Measurements from ENCODE around the gene HRAS. TPM values are rescaled to one million over a fixed set of nuclear protein-coding genes. Genes with fewer than 3 reads are reported as not detected.

Gene HRAS
- total RNA-seq, 1 experiment from 2014 or later, result 104 TPM

DNA sequence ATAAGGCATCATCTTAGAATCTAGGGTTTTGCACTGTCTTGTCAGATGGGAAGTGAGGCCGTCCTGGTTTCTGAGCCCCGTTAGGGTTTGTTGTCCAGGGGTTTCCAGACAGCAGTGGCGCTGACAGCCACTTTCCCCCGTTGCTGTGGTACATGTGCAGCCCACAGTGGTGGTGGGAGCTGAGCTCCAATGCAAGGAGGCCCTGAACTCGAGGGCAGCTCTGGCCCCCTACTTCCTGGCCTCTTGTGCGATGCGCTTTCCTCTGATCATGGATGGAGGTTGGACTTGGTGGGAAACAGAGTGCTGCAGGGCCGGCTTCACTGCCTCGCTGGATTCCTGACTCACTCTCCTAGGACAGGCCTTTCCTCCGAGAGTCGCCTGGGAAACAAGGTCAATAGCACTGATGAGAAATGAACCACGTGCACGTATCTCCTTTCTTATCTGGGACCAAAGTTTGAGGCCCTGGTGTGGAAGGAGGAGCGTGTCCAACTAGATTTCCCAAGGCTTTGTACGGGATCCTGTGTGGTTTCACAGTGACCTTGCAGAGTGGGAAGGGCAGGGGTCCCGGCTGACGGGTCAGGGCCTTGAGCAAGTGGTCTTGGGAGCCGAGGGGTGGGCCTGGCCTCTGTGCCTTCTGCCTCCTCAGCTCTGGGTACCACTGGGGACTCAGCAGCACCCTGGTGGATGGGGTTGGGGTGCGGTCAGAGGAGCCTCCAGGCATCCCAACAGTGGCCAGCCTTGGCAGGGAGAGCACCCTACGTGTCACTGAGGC lies 44.6 kb upstream of the HRAS start:
- no peak overlapping the region for H2AFZ ChIP-seq (ENCODE audit: low read depth, low read length, poor library complexity, severe bottlenecking)
- TF ChIP-seq SIN3A (IDR thresholded peaks at IDR 0.05; ENCODE audit: low read depth) (no peak), ZNF274 (IDR thresholded peaks at IDR 0.05; ENCODE audit: low read depth, low read length) (no peak), CBX3 (IDR thresholded peaks at IDR 0.05; ENCODE audit: low read depth) (no peak), YY1 (IDR thresholded peaks at IDR 0.05; ENCODE audit: extremely low read depth, insufficient replicate concordance, low read depth, low read length) (no peak), EZH2phosphoT487 (IDR thresholded peaks at IDR 0.05; ENCODE audit: borderline replicate concordance) (no peak)
- H3K4me3 ChIP-seq (replicated peaks in 1 of 2; ENCODE audit: low read depth in 1 of 2, low read length in 2 of 2), result no peak overlapping the region
- H3K79me2 ChIP-seq (ENCODE audit: insufficient read depth, low read length), result peaks cover 81% of the 10 kb centered on the region
- no peaks in the 10 kb centered on the region for H3K9me2 ChIP-seq (ENCODE audit: insufficient read depth)
- BruUV-seq (replicated peaks), result TSS peak; percentile 1
- ChIA-PET CTCF (no interaction called here), RAD21 (ENCODE audit: low non-redundant PET in 1 of 2, low total read pairs in 2 of 2, uncharacterized antibody in 2 of 2, unreplicated experiment in 2 of 2) (no interaction called here), POLR2A (no interaction called here)
- no peak for DNase-seq (ENCODE audit: low read depth, low spot score)
- H3K9me3 ChIP-seq (ENCODE audit: control insufficient read depth in 1 of 2, insufficient read depth in 1 of 2, low read depth in 1 of 2, low read length in 2 of 2), result no peaks in the 10 kb centered on the region
- no peak overlapping the region for H3K4me2 ChIP-seq (ENCODE audit: low read length)
- peaks cover 19 to 29% of the 10 kb centered on the region in 2 experiments; a peak in 3 of 4 replicates for H3K36me3 ChIP-seq (ENCODE audit: control insufficient read depth in 1 of 2, insufficient read depth in 2 of 2, low read length in 2 of 2)
- no peaks in the 10 kb centered on the region; the same call in 1 of the 2 replicates for H4K20me1 ChIP-seq (ENCODE audit: insufficient read depth)
- peaks cover 12 to 23% of the 10 kb centered on the region in 2 experiments for H3K4me1 ChIP-seq (ENCODE audit: control insufficient read depth in 1 of 2, insufficient read depth in 2 of 2, low read length in 2 of 2)
- intact Hi-C loops (cut with micrococcal nuclease), result no loop called here
- no peaks in the 10 kb centered on the region for H3K27me3 ChIP-seq (ENCODE audit: insufficient read depth, low read length)
- no peak for ATAC-seq
- no peak overlapping the region for H3K27ac ChIP-seq (ENCODE audit: low read depth, low read length)
- H3K9ac ChIP-seq (ENCODE audit: low read length), result no peak overlapping the region

DNA sequence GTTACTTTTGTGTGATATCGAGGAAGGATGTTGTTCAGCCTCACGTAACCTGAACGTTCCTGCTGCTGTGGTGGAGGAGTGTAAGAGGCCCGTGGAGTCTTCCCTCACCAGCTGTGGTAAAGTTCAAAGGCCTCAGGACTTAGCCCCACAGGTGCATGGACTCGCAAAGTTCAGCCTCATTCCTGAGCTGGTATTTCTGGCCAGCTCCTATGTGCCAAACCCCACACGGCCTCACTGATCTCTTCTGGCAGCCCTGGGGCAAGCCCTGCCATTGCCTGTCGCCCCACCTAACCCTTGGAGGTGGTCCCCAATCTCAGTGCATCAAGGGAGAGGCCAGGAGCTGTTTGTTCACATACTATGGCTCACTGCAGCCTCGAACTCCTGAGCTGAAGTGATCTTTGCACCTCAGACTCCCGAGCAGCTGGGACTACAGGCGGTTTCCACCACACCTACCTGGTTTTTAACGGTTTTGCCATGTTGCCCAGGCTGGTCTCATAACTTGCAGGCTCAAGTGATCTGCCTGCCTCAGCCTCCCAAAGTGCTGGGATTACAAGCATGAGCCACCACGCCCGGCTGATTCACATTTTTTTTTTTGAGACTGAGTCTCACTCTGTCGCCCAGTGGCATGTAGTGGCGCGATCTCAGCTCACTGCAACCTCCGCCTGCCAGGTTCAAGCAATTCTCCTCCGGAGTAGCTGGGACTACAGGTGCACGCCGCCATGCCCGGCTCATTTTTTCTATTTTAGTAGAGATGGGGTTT lies 43.1 kb upstream of the HRAS start:
- ChIA-PET POLR2A (no interaction called here), CTCF (no interaction called here), RAD21 (ENCODE audit: low non-redundant PET in 1 of 2, low total read pairs in 2 of 2, uncharacterized antibody in 2 of 2, unreplicated experiment in 2 of 2) (no interaction called here)
- no peaks in the 10 kb centered on the region for H3K9me3 ChIP-seq (ENCODE audit: control insufficient read depth in 1 of 2, insufficient read depth in 1 of 2, low read depth in 1 of 2, low read length in 2 of 2)
- H3K4me3 ChIP-seq (replicated peaks in 1 of 2; ENCODE audit: low read depth in 1 of 2, low read length in 2 of 2), result peak overlapping the region; percentile 97 to 99
- TF ChIP-seq RAD21 (IDR thresholded peaks at IDR 0.05; ENCODE audit: low read depth) (no peak), JUND (IDR thresholded peaks at IDR 0.05) (no peak), EZH2phosphoT487 (IDR thresholded peaks at IDR 0.05; ENCODE audit: borderline replicate concordance) (no peak)
- peaks cover 69% of the 10 kb centered on the region for H3K79me2 ChIP-seq (ENCODE audit: insufficient read depth, low read length)
- peaks cover 12 to 32% of the 10 kb centered on the region in 2 experiments for H3K4me1 ChIP-seq (ENCODE audit: control insufficient read depth in 1 of 2, insufficient read depth in 2 of 2, low read length in 2 of 2)
- no peaks in the 10 kb centered on the region; the same call in 1 of the 2 replicates for H4K20me1 ChIP-seq (ENCODE audit: insufficient read depth)
- DNase-seq (ENCODE audit: low read depth, low spot score) (no peak), ATAC-seq (no peak)
- H3K27me3 ChIP-seq (ENCODE audit: insufficient read depth, low read length), result no peaks in the 10 kb centered on the region
- BruUV-seq (replicated peaks), result no TSS peak
- intact Hi-C loops (cut with micrococcal nuclease), result no loop called here
- peak overlapping the region; percentile 94 for H3K4me2 ChIP-seq (ENCODE audit: low read length)
- H3K27ac ChIP-seq (ENCODE audit: low read depth, low read length), result peak overlapping the region; percentile 35; the same call in 1 of the 2 replicates
- H3K9ac ChIP-seq (ENCODE audit: low read length), result peak overlapping the region; percentile 98; the same call in 1 of the 2 replicates
- H2AFZ ChIP-seq (ENCODE audit: low read depth, low read length, poor library complexity, severe bottlenecking), result no peak overlapping the region
- H3K36me3 ChIP-seq (ENCODE audit: control insufficient read depth in 1 of 2, insufficient read depth in 2 of 2, low read length in 2 of 2), result peaks cover 9 to 19% of the 10 kb centered on the region in 2 experiments; a peak in 3 of 4 replicates
- no peaks in the 10 kb centered on the region for H3K9me2 ChIP-seq (ENCODE audit: insufficient read depth)

All from HCT116 (cell line).